ENCODE data around the gene INHA. TPM values are rescaled to one million over a fixed set of nuclear protein-coding genes. Genes with fewer than 3 reads are reported as not detected.

INHA gene
- total and polyA plus RNA-seq, 2 experiments from 2014 or later = 3.3 to 8.1 TPM

DNA sequence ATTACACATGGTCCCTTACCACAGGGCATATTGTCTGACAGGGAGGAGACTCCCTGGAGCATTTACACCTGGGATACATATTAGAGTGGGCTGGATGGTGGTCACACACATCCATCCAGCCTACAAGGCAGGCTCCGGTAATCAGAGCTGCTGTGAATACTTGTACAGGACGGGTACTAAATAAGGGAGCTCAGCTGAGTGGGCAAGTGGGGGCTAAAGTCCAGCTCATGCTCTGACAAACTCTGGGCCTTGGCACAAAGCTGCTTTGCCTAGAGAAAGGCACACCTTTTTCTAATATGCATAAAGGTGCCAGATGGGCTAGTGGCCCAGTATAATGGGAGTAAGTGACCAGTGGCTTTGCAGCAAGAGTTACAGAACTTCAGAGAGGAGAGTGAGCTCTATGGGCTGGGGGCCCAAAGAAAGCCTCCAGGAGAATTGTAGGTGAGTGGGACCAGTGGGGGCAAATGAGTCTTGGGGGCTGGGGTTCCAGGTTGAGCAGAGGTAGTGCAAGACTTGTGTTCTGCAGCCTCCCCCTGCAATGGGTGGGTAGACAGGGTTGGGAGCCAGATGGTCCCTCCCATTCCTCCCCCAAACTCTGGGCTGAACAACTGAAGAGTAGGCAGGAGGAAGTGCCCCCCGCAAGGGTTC is 26.7 kb upstream of the INHA start:
- peaks cover 16% of the 10 kb centered on the region for H3K79me2 ChIP-seq
- TF ChIP-seq EZH2 (IDR thresholded peaks at IDR 0.05; ENCODE audit: borderline replicate concordance) = no peak
- TF ChIP-seq, protein P1, sequence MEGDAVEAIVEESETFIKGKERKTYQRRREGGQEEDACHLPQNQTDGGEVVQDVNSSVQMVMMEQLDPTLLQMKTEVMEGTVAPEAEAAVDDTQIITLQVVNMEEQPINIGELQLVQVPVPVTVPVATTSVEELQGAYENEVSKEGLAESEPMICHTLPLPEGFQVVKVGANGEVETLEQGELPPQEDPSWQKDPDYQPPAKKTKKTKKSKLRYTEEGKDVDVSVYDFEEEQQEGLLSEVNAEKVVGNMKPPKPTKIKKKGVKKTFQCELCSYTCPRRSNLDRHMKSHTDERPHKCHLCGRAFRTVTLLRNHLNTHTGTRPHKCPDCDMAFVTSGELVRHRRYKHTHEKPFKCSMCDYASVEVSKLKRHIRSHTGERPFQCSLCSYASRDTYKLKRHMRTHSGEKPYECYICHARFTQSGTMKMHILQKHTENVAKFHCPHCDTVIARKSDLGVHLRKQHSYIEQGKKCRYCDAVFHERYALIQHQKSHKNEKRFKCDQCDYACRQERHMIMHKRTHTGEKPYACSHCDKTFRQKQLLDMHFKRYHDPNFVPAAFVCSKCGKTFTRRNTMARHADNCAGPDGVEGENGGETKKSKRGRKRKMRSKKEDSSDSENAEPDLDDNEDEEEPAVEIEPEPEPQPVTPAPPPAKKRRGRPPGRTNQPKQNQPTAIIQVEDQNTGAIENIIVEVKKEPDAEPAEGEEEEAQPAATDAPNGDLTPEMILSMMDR (IDR thresholded peaks at IDR 0.05; ENCODE audit: poor library complexity) = no peak
- no peak for TF ChIP-seq EZH2phosphoT487 (IDR thresholded peaks at IDR 0.05; ENCODE audit: low read depth, severe bottlenecking, unreplicated experiment)
- H3K9me2 ChIP-seq (replicated peaks; ENCODE audit: insufficient read depth) = no peaks in the 10 kb centered on the region
- H3K9me3 ChIP-seq (ENCODE audit: low read depth) = no peaks in the 10 kb centered on the region
- H3K27me3 ChIP-seq = no peaks in the 10 kb centered on the region
- WGBS (ENCODE audit: low lambda C conversion rate, missing lambda C conversion rate) = 85% methylated on average over 3 of the region's 3 CpGs
- H3K4me1 ChIP-seq (ENCODE audit: insufficient read depth) = peaks cover 12% of the 10 kb centered on the region
- H4K20me1 ChIP-seq (ENCODE audit: insufficient read depth, poor library complexity, severe bottlenecking) = peaks cover 12% of the 10 kb centered on the region
- no peak overlapping the region for H3K4me3 ChIP-seq
- no peak overlapping the region for H2AFZ ChIP-seq
- H3K4me2 ChIP-seq = no peak overlapping the region
- DNase-seq (ENCODE audit: low spot score) = no peak
- no peaks in the 10 kb centered on the region for H3K36me3 ChIP-seq (replicated peaks; ENCODE audit: insufficient read depth, low read depth)
- no peak overlapping the region for H3K27ac ChIP-seq

DNA sequence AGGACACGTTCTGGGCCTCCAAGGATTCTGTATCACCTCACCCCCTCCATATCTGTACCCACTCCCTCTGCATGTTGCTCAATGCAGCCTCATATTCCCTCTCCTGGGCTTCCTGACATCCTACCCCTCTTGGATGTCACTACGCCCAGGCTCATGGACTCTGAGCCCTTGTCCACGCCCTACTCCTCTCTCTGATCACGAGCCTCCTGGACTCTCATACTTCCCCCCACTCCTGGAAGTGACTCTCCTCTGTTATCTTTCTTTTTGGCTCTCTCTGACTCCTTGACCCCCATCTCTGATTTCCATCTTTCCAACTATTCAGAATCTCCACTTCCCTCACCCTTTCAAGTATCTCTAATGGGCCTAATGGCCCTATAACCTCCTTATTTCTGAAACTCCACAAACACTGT is 26.2 kb upstream of the INHA start:
- Histone ChIP-seq H3K27me3 (peaks cover 4% of the 10 kb centered on the region), H3K9me3 (ENCODE audit: low read depth) (no peaks in the 10 kb centered on the region), H3K36me3 (replicated peaks; ENCODE audit: insufficient read depth, low read depth) (no peaks in the 10 kb centered on the region), H3K79me2 (peaks cover 14% of the 10 kb centered on the region), H3K9me2 (replicated peaks; ENCODE audit: insufficient read depth) (no peaks in the 10 kb centered on the region), H4K20me1 (ENCODE audit: insufficient read depth, poor library complexity, severe bottlenecking) (peaks cover 11% of the 10 kb centered on the region), H3K4me1 (ENCODE audit: insufficient read depth) (peaks cover 12% of the 10 kb centered on the region), H3K27ac (no peak overlapping the region), H3K4me2 (no peak overlapping the region), H2AFZ (no peak overlapping the region), H3K4me3 (no peak overlapping the region)
- TF ChIP-seq, protein P1 (IDR thresholded peaks at IDR 0.05; ENCODE audit: poor library complexity) = no peak
- TF ChIP-seq EZH2phosphoT487 (IDR thresholded peaks at IDR 0.05; ENCODE audit: low read depth, severe bottlenecking, unreplicated experiment) (no peak), EZH2 (IDR thresholded peaks at IDR 0.05; ENCODE audit: borderline replicate concordance) (no peak)
- 76% methylated on average over 4 of the region's 4 CpGs for WGBS (ENCODE audit: low lambda C conversion rate, missing lambda C conversion rate)
- peak; percentile 50 for DNase-seq (ENCODE audit: low spot score)

DNA sequence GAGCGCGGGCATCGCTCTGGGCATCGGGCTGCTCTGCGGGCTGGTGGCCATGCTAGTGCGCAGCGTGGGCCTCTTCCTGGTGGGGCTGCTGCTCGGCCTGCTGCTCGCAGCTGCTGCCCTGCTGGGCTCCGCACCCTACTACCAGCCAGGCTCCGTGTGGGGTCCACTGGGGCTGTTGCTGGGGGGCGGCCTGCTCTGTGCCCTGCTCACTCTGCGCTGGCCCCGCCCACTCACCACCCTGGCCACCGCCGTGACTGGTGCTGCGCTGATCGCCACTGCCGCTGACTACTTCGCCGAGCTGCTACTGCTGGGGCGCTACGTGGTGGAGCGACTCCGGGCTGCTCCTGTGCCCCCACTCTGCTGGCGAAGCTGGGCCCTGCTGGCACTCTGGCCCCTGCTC is 24.5 kb upstream of the INHA start:
- no peaks in the 10 kb centered on the region for H4K20me1 ChIP-seq (ENCODE audit: insufficient read depth, poor library complexity, severe bottlenecking)
- H3K4me1 ChIP-seq (ENCODE audit: insufficient read depth) = peaks cover 4% of the 10 kb centered on the region
- no peak for DNase-seq (ENCODE audit: low spot score)
- peaks cover 4% of the 10 kb centered on the region for H3K27me3 ChIP-seq
- TF ChIP-seq, protein P1 (IDR thresholded peaks at IDR 0.05; ENCODE audit: poor library complexity) = no peak
- TF ChIP-seq EZH2phosphoT487 (IDR thresholded peaks at IDR 0.05; ENCODE audit: low read depth, severe bottlenecking, unreplicated experiment) = no peak
- no peak for TF ChIP-seq EZH2 (IDR thresholded peaks at IDR 0.05; ENCODE audit: borderline replicate concordance)
- H3K79me2 ChIP-seq = peaks cover 2% of the 10 kb centered on the region
- no peak overlapping the region for H2AFZ ChIP-seq
- no peak overlapping the region for H3K27ac ChIP-seq
- H3K9me3 ChIP-seq (ENCODE audit: low read depth) = no peaks in the 10 kb centered on the region
- no peaks in the 10 kb centered on the region for H3K36me3 ChIP-seq (replicated peaks; ENCODE audit: insufficient read depth, low read depth)
- H3K4me2 ChIP-seq = no peak overlapping the region
- WGBS (ENCODE audit: low lambda C conversion rate, missing lambda C conversion rate) = 98% methylated on average over 25 of the region's 26 CpGs
- H3K9me2 ChIP-seq (replicated peaks; ENCODE audit: insufficient read depth) = no peaks in the 10 kb centered on the region
- no peak overlapping the region for H3K4me3 ChIP-seq
